Measurements from ENCODE around the gene NT5DC3.

DNA sequence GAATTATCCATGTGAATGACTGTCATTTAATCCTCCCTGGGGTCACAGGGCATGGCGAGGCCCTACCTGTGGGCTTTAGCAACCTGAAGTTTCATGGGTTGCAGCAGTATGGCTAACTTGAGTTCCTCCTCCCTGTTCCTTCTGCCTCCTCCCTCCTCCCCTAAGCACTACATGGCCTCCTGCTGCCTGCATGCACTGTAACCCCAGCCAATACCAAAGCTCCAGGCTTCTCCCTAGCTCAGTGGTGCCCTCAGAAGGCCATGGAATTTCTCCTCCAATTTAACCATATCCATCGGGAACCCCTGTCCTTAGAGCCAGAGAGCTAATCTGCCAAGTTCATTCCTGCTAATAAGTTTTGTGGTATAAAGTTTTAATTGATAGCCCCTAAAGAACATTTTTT, 95.1 kb downstream of the NT5DC3 start:
- no peak for TF ChIP-seq SP1 (IDR thresholded peaks at IDR 0.05)
- TF ChIP-seq, protein P1, sequence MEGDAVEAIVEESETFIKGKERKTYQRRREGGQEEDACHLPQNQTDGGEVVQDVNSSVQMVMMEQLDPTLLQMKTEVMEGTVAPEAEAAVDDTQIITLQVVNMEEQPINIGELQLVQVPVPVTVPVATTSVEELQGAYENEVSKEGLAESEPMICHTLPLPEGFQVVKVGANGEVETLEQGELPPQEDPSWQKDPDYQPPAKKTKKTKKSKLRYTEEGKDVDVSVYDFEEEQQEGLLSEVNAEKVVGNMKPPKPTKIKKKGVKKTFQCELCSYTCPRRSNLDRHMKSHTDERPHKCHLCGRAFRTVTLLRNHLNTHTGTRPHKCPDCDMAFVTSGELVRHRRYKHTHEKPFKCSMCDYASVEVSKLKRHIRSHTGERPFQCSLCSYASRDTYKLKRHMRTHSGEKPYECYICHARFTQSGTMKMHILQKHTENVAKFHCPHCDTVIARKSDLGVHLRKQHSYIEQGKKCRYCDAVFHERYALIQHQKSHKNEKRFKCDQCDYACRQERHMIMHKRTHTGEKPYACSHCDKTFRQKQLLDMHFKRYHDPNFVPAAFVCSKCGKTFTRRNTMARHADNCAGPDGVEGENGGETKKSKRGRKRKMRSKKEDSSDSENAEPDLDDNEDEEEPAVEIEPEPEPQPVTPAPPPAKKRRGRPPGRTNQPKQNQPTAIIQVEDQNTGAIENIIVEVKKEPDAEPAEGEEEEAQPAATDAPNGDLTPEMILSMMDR (IDR thresholded peaks at IDR 0.05; ENCODE audit: low read depth, low read length, missing input control) = no peak
- TF ChIP-seq, protein P2, sequence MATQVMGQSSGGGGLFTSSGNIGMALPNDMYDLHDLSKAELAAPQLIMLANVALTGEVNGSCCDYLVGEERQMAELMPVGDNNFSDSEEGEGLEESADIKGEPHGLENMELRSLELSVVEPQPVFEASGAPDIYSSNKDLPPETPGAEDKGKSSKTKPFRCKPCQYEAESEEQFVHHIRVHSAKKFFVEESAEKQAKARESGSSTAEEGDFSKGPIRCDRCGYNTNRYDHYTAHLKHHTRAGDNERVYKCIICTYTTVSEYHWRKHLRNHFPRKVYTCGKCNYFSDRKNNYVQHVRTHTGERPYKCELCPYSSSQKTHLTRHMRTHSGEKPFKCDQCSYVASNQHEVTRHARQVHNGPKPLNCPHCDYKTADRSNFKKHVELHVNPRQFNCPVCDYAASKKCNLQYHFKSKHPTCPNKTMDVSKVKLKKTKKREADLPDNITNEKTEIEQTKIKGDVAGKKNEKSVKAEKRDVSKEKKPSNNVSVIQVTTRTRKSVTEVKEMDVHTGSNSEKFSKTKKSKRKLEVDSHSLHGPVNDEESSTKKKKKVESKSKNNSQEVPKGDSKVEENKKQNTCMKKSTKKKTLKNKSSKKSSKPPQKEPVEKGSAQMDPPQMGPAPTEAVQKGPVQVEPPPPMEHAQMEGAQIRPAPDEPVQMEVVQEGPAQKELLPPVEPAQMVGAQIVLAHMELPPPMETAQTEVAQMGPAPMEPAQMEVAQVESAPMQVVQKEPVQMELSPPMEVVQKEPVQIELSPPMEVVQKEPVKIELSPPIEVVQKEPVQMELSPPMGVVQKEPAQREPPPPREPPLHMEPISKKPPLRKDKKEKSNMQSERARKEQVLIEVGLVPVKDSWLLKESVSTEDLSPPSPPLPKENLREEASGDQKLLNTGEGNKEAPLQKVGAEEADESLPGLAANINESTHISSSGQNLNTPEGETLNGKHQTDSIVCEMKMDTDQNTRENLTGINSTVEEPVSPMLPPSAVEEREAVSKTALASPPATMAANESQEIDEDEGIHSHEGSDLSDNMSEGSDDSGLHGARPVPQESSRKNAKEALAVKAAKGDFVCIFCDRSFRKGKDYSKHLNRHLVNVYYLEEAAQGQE (IDR thresholded peaks at IDR 0.05) = no peak
- TF ChIP-seq, protein P3, sequence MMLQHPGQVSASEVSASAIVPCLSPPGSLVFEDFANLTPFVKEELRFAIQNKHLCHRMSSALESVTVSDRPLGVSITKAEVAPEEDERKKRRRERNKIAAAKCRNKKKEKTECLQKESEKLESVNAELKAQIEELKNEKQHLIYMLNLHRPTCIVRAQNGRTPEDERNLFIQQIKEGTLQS (IDR thresholded peaks at IDR 0.05) = no peak
- TF ChIP-seq RAD21 (IDR thresholded peaks at IDR 0.05) = no peak
- no peak for TF ChIP-seq JUND (IDR thresholded peaks at IDR 0.05)
- no peak for TF ChIP-seq RXRA (IDR thresholded peaks at IDR 0.05)
- TF ChIP-seq, protein P4, sequence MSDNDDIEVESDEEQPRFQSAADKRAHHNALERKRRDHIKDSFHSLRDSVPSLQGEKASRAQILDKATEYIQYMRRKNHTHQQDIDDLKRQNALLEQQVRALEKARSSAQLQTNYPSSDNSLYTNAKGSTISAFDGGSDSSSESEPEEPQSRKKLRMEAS (IDR thresholded peaks at IDR 0.05) = no peak
- no peak for TF ChIP-seq TAF1 (conservative IDR thresholded peaks at IDR 0.05)
- TF ChIP-seq, protein P5, sequence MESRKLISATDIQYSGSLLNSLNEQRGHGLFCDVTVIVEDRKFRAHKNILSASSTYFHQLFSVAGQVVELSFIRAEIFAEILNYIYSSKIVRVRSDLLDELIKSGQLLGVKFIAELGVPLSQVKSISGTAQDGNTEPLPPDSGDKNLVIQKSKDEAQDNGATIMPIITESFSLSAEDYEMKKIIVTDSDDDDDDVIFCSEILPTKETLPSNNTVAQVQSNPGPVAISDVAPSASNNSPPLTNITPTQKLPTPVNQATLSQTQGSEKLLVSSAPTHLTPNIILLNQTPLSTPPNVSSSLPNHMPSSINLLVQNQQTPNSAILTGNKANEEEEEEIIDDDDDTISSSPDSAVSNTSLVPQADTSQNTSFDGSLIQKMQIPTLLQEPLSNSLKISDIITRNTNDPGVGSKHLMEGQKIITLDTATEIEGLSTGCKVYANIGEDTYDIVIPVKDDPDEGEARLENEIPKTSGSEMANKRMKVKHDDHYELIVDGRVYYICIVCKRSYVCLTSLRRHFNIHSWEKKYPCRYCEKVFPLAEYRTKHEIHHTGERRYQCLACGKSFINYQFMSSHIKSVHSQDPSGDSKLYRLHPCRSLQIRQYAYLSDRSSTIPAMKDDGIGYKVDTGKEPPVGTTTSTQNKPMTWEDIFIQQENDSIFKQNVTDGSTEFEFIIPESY (IDR thresholded peaks at IDR 0.05) = no peak
